Measurements from ENCODE around the gene SSNA1.
"Not testable (repeated sequence)": the region's sequence is repeated elsewhere in the genome, so short reads cannot be mapped to it uniquely, and the experiment has no call there.

Gene SSNA1

GRCh38 chr9:137233143-137233980, 44.9 kb downstream of the SSNA1 start:
- DNase-seq: no peak

- no peak for DNase-seq
These were observed 45.7 kb downstream of the SSNA1 start for GRCh38 chr9:137234055-137234697.

GRCh38 chr9:137234758-137235423, 46.4 kb downstream of the SSNA1 start:
- DNase-seq: no peak

- no peak for DNase-seq
These were observed 47.2 kb downstream of the SSNA1 start for GRCh38 chr9:137235424-137236237.

- DNase-seq: peak; percentile 89 to 94 (median 90)
These were observed 47.9 kb downstream of the SSNA1 start for GRCh38 chr9:137236238-137236935.

GRCh38 chr9:137236936-137237421, 48.5 kb downstream of the SSNA1 start:
- no peak for DNase-seq

GRCh38 chr9:137237759-137238726, 49.6 kb downstream of the SSNA1 start:
- no peak for DNase-seq

GRCh38 chr9:137239541-137240200, 51.2 kb downstream of the SSNA1 start:
- not testable (repeated sequence) for DNase-seq
